Left hindlimb (tissue), 1 donor: ENCODE data around the gene RUNX1.
"Not testable (repeated sequence)": the region's sequence is repeated elsewhere in the genome, so short reads cannot be mapped to it uniquely, and the experiment has no call there.

Experiments
- DNase-seq: peaks from one replicate; pipeline ENCODE4 v3.0.0-alpha.2; 2018

Gene RUNX1

DNA sequence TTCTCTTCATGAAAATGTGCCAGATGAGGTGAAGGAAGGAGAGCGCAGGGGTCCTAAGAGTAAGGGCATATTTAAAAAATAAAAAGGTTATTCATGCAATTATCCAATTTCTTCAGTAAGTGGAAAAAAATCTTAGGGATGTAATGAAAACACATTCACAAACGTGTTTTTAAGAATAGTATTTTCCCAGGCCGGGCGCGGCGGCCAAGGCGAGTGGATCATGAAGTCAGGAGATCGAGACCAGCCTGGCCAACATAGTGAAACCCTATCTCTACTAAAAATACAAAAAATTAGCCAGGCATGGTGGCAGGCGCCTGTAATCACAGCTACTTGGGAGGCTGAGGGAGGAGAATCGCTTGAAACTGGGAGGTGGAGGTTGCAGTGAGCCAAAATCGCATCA is 82.2 kb downstream of the RUNX1 start:
- DNase-seq = not testable (repeated sequence)

DNA sequence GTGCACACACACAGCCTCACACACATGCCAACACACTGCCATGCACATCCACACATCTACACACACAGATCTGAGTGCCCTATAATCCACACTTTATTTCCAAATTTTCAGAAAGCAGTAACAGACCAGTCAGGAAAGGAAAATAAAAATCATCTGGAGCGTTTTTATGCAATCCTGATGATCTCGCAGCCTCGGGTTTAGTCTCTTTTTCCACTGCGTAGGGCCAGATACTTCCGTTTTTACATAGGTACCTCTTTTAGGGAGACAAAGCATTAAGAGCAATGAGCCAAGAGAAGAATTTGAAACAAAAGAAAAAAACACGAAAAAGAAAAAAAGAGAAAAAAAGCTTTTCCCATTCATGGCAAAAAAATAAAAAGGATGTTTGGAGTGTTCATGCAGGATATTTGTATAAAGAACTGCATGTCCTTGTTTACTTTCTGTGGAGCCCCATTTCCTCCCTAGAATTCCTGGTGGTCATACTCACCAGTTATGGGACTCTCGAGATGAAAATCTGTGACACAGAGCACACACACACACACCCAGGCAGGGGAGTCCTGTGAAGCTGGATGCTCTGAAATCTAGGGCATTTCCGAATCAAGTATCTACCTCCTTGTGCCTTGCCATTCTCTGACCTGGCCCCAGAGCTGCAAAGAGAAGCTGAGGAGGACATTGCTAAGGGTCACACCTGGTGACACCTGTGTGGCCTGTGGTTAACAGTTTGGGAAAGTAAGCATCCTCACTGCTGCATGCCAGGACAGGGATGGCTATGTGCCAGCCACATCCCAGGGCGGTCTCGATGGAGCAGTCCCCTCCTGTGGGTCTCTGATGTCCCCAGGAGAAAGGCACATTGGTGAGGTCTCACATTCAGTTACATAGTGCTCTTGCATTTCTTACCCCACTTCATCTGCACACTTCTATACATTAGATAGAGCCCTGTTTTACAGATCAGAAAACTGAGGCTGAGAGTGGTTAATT is 83.6 kb downstream of the RUNX1 start:
- no peak for DNase-seq

DNA sequence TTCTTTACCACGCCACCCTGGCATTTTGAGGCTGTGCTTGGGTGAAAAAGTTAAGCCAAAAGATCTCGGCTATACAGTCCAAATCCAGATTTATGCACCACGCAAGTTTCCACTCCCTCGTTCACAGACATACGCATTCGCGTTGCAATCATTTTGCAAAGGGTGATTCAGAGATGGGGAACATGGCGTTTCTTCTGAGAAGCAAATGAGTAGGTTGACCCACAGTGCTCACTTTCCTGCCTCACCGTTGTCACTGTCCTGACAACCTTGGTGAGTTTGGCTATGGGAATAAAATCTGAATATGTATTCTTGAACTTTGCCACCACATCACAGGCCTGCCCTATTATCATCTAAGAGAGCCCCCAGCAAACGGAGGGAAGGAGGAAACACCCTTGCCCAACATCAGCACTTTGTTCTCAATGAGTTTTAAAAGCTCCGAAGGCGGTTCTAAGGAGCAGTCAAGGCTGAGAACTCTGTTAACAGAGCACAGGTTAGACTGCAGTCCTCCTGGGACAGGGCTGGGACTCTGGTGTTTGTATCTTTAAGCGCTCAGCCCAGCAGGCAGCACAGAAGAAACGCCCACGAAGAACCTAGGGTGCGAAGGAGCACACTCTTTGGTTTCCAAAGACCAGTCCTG is 86.4 kb downstream of the RUNX1 start:
- no peak for DNase-seq

DNA sequence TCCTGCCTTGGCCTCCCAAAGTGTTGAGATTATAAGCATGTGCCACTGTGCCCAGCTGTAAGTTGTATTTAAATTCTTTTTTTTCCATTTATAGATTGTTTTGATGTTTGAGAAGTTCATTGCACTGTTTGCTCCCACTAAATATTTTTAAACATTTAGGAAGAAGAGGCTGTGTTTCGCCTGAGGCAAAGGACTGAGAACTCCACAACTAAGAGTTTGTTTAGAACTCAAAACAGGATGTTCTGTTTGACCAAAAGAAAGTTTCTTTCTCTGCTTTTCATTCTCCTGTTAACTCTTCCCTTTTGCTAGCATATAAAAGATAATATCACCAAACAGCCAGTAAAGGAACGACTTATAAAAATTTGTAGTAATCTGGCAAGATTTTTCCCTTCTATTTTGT is 87.0 kb downstream of the RUNX1 start:
- no peak for DNase-seq

DNA sequence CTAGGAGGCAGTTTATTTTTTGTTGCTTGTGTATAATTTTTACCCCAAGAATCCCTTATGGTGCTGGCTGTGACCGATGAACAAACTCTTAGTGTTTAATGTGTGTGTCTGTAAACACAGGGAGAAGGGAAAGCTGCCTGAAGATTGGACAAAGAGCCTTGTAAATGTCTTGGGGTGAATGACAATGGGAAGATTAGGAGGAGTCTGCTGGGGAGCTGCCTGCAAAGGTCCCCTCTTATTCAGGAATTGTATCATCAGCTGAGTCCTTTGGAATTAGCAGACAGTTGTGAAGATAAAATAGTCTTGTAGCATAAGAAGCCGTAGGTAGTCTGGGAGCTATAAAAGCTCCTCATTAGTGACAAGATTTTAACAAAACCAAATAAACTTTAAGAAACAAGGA is 88.4 kb downstream of the RUNX1 start:
- no peak for DNase-seq

DNA sequence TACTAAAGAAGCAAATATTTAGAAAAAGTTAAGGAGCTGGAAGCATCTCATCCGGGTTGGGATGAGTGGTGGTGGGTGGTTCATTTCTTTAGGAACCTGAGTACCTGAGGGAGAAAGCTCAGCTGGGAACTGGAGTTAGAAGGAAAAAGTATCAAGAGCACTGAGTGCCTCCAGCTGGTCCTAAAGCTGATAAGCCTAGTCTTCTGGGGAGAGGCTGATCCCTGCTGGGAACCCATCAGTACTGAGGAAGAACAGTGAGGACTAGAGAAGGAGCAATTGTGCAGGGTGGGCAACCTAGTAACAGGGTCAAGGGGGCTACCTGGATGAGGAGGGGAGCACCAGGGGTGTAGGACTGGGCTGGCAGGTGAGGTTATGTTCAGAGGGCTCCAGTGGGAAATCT is 89.5 kb downstream of the RUNX1 start:
- no peak for DNase-seq

DNA sequence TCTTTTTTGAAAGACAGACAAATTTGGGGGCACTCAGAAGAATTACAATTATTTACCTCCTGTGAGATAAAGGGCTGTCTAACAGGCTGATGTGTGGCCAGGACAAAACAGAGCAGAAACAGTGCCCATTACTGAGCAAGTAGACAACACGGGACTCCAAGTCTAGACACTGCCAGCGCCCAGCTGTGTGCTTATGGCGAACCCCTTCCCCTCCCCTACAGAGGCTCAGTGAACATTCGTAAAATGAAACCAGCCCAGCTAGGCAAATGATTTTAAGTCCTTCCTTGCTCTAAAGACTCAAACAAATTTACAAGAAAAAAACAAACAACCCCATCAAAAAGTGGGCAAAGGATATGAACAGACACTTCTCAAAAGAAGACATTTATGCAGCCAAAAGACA is 91.1 kb downstream of the RUNX1 start:
- DNase-seq = no peak

DNA sequence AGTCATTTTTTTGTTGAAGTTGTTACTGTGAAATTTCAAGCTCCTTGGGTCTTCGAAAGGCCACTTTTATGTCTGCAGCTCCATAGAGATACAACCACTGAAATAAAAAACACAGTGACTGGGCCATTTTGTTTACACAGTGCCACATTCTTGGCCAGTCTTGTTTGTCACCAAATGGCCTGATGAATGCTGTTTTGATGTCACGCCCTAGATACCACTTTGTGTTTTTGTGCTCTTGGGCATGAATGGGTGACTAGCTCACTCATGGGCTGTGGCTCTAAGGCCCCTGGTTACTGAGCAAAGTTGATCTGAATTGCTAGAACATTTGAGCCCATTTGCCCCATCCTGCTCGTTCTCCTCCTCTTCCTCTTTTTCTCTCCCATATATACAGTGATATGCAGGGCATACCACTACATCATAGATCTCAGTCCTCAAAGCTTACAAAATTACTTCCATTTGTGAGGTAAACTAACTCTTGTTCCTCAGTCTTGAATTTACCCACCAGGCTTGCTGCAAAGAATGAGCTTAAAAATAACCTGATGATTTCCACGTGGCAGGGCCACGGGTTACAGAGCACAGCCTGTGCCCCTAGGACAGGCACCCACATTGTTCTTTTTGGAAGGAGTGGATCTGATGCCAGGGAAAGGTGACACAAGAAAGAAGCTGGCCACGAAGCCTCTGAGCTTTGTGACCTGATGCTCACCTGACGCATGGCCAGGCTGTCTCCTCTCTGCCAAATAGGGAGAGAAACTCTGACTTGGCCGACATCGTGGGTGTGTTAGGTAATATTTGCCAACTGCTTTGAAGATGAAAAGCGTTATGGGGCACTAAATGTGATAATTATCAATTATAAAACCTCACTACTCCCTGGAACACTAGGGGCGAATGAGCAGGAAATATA is 92.4 kb downstream of the RUNX1 start:
- DNase-seq = no peak

DNA sequence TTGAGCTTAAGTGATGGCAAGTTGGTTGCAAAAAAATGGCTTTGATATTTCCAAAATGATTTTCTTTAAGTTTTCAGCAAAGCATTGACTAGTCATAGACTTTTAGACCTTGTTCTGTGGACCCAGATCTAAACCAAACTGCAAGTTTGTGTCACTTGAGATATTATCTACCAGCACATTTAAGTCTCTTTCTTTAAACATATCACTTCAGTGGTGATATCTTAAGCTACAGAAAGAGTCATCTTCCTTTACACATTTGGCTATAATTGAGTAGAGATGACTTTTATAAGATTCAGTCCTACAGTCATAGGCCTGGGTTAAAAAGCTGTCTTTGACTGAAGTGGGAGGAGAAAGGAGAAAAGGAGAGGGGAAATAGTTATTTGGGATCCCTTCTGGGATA is 95.2 kb downstream of the RUNX1 start:
- DNase-seq = no peak

DNA sequence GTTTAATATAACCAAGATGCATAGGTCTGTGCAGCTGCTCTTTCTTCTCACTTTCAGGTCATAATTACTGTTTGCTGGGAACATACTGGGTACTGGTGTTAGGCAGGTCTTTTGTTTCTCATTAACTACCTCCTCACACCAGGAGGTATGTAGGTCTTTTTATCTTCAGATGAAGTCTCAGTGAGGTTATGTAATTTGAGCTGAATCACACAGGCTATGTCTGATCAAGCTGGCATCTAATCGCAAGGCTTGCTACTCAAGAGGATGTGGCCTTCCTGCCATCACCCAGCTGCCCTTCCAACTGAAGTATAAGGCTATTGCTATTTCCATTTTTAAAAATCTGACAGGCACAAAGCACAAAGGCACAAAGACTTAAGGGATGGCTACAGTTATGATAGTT is 96.4 kb downstream of the RUNX1 start:
- no peak for DNase-seq

DNA sequence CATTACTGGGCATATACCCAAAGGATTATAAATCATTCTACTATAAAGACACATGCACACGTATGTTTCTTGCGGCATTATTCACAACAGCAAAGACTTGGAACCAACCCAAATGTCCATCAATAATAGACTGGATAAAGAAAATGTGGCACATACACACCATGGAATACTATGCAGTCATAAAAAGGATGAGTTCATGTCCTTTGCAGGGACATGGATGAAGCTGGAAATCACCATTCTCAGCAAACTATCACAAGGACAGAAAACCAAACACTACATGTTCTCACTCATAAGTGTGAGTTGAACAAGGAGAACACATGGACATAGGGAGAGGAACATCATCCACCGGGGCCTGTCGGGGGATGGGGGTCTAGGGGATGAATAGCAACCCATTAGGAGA is 97.2 kb downstream of the RUNX1 start:
- not testable (repeated sequence) for DNase-seq

DNA sequence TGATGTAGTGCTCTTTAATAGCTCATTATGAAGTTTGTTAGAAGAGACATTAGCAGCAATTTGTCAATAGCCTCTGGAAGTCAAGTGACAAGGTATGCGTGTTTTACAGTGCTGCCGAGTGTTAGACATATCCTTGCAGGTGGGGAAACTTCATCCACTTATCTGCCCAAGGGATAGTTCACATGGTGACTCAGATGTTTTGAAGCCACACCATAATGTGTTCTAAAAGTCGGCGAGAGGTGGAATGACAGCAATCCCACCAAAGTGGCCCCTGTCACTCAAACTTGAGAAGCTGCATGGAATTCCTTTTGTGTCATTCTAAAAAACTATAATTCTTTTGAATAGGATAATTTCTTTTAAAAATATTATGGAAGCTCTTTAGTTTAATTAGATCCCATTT is 98.1 kb downstream of the RUNX1 start:
- DNase-seq = no peak

DNA sequence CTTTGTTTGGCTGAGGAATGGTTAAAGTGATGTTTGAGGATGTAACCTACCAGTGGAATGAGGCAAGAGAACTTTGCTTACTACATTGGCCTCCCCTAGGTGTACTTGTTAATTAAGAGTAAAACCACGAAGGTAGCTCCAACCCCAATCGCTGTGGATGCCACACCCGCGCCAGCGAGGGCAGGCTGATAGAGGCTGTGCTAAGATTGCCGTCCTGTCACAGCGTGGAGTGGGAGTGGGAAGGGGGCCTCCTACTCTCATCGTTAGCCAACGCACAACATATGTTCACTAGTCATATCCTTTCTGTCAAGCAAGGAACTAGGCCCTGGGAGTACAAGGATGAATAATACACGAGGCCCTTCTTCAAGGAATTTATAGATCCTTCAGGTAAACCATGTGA is 99.6 kb downstream of the RUNX1 start:
- no peak for DNase-seq

DNA sequence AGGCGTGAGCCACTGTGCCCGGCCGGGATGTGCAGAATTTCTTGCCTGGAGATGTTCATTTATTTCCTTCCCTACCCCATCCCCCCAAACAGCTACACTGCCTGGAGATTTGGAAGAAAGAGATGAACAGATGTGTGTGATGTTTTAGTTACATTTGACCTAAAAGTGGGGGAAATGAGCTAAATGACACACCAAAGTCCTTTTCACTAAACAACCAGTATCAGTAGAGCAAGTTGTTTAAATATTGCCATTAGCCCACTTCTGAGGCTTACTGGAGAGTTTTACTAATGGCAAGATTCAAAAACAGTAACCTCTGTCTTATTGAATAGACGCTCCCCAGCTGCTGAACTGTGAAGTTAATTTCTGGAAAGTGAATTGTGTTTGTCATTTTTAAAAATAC is 100.1 kb downstream of the RUNX1 start:
- DNase-seq = no peak

DNA sequence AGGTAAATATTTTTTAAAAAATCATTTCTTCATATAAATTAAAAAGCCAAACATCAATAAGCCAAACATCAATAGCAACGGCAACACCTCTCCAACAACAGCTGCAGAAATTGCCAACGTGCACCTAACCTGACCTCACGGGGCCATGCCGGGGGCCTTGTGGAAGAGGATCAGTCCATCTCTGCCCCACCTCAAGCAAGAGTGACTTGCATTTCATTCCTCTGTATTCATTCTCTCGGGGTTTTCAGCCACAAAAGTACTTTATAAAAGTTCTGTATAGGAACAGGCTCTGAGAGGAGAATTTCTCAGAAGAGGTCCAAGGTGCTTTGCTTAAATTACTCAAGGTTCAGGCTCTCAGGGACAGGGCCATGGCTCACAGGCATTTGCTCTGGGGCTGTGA is 100.9 kb downstream of the RUNX1 start:
- DNase-seq = no peak

DNA sequence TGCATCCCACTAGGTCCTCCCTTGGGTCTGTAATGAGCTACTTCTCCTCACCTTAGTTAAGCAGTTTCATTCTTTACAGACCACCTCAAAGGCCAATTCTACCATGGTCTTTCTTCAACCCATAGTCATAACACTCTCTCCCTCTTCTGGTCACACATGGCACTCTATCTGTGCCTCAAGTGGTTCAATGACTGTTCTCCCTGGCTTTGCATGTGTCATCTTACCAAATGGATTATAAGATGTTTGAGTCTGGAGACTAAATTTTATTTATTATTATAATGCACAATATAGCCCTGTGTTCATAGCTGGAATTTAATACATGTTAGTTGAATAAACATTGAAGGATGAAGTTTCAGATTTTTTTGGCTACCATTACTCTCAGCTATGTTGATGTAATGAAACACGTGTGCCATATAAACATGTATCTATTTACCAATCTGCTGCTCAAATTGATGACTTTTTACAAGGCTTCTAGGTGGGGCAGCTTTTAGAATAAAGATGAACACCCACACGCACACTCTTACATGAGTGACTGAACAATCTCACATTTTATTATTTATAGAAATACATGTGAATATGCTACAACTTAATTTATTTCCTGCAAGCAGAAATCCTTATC is 102.1 kb downstream of the RUNX1 start:
- DNase-seq = no peak

DNA sequence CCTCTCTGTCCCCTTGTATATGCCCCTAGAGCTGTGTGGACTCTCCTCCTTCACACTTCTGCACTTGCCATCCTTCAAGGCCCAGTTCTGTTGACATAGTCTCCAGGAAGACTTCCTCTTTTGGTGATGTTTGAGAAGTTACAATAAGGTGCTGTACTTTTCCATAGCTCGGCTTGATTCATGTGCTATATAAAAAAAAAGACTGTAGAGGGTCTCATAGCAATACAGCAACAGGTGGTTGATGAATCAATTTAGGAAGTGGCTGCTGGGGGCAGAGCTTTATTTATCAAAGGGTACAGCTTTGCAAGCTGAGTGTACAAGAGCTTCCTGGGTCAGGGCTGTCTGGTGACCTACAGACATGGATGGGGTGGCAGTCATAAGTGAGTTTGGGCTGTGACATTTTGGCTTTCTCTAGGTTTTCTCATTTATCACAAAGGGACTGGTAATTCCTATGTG is 102.7 kb downstream of the RUNX1 start:
- DNase-seq = no peak

DNA sequence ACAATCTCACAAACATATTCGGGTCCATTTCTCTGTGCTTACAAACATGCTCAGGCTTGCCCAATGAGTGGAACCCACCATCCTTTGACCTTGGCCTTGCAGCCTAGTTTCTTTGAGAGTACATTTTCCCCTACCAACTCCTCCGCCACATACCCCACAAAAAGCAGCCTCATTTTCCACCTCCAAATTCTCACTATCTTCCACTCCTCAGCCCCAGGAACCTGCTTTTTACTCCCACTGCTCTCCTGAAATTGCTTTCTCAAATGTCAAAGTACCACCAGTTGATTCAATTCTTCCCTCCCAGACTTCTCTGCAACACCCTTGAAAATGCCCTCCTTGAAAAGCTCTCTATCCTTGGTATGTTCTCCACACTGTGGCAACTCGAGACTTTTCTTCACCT is 103.8 kb downstream of the RUNX1 start:
- DNase-seq = no peak

DNA sequence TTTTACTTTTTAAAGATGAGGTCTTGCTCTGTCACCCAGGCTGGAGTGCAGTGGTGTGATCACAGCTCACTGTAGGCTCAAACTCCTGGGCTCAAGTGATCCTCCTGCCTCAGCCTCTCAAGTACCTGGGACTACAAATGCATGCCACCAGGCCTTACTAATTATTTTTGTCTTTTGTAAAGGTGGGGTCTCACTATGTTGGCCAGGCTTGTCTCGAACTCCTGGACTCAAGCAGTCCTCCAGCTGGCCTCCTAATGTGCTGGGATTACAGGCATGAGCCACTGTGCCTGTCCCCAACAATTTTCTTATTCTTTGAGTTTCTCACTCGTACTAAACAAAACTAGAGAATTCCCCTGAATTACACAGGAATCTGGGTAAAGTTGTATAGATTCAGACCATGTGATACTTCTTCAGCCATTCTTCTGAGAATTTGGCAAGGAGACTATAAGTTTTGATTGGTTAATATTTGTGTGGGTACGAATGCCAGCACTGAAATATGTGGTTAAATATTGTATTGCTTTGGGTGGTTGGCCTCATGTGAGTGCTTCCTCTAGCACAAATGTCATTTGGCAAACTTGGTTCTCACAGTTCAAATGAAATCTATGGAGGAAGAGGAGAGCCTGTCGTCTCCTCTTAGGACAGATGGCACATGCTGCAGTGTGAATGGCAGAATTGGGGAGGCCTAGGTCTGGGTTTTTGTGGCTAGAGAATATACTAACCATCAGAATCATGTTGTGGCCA is 104.9 kb downstream of the RUNX1 start:
- no peak for DNase-seq

DNA sequence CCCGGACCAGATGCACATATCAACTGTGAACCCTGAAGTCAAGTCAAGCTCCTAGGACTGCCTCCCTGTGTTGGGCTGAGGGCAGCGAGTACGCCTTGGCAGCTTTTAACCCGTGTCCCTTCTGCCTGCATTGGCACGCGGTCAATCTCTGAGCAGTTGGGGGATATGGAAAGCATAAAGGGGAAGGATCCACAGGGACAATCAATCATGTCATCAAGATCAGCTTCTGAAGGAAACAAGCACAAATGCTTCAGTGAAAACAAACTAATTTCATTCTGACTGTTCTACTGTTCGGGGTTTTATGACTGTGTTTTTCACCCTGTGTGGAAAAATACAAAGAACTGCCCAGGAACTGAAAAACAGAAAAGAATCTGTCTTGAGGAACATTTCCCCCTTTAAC is 106.2 kb downstream of the RUNX1 start:
- no peak for DNase-seq

DNA sequence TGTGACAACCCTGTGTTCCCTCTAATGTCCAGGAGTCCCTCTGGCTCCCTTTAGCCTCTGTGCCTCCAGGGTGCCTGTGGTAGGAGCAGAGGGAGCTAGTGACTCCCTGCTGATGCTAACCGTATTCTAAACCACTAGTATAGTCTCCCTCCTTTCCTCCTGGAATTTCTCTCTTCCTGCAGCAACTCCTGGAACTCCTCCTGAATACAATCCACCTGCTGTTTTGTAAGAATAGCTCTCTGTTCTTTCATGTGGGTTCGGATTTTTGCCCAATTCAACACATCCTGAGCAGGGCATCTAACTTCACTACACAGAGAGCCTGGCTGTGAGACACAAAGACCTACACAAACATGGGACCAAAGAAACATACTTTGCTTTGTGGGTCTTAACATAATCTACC is 107.9 kb downstream of the RUNX1 start:
- no peak for DNase-seq
